Endometrial microvascular endothelial cells (primary cell): ENCODE results near the gene SPTBN2. TPM values are rescaled to one million over a fixed set of nuclear protein-coding genes. Genes with fewer than 3 reads are reported as not detected.

ENCODE experiments used
- total RNA-seq: library from RNA; depleted of rRNA; stranded (reverse); fragments of >200 nt; gene quantifications from one replicate; pipeline ENCODE4 v1.2.3, GENCODE V29; 2015; ENCODE audit errors: inconsistent ontology term

SPTBN2 gene
- total RNA-seq, 1 donor from 2014 or later = 59.2 TPM

Other genes with a start within 250 kb of the SPTBN2 start
- gene DPP3, start 248.8 kb downstream of the SPTBN2 start, total RNA-seq = 79.5 TPM
- gene BBS1, start 218.6 kb downstream of the SPTBN2 start, total RNA-seq = 26.7 TPM
- 20.6 TPM for gene ZDHHC24, start 183.2 kb downstream of the SPTBN2 start, total RNA-seq
- not detected for gene ACTN3, start 182.3 kb downstream of the SPTBN2 start, total RNA-seq
- 17.6 TPM for gene CTSF, start 160.6 kb downstream of the SPTBN2 start, total RNA-seq
- 0.19 TPM for gene CCDC87, start 136.2 kb downstream of the SPTBN2 start, total RNA-seq
- gene CCS, start 136.0 kb downstream of the SPTBN2 start, total RNA-seq = 27.9 TPM
- 74.4 TPM for gene RBM14, start 112.6 kb downstream of the SPTBN2 start, total RNA-seq
- 135 TPM for gene RBM4, start 90.5 kb downstream of the SPTBN2 start, total RNA-seq
- 17.7 TPM for gene RBM4B, start 51.3 kb downstream of the SPTBN2 start, total RNA-seq
- 27.9 TPM for gene RCE1, start 114.2 kb upstream of the SPTBN2 start, total RNA-seq
- 37.5 TPM for gene LRFN4, start 127.8 kb upstream of the SPTBN2 start, total RNA-seq
- 22.1 TPM for gene PC, start 229.2 kb upstream of the SPTBN2 start, total RNA-seq
- gene C11orf86, start 246.1 kb upstream of the SPTBN2 start, total RNA-seq = not detected